Measurements from ENCODE around the gene OR51I2.

The OR51I2 gene, protein sequence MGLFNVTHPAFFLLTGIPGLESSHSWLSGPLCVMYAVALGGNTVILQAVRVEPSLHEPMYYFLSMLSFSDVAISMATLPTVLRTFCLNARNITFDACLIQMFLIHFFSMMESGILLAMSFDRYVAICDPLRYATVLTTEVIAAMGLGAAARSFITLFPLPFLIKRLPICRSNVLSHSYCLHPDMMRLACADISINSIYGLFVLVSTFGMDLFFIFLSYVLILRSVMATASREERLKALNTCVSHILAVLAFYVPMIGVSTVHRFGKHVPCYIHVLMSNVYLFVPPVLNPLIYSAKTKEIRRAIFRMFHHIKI

DNA sequence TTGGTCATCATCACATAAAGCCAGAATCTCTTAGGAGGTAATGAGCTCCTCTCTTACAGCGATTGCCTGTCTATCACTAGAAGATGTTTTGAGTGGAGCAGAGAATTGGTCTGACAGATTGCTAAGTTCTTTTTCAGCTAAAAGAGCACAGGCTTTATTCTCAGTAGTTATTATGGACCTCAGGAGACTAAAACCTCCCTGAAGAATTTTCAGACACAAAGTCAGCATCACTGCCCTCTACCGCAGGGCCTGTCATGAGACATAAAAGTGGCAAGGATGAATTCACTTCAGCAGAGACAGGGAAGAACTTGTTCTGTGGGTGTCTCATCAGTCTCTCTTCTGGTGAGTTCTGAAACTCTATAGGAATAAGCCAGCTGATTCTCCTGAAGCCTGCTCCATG lies at the start of gene OR51I2:
Gene OR51I2 (plus strand): TSS at position 301 of the 400 bp plus-strand sequence. CDS start 4,166 bp downstream, outside the sequence.
- DNase-seq (ENCODE audit: low spot score) = no peak

- DNase-seq (ENCODE audit: low spot score) = no peak
Observed at GRCh38 chr11:5405173-5405572, 44.0 kb upstream of the OR51I2 start.

DNA sequence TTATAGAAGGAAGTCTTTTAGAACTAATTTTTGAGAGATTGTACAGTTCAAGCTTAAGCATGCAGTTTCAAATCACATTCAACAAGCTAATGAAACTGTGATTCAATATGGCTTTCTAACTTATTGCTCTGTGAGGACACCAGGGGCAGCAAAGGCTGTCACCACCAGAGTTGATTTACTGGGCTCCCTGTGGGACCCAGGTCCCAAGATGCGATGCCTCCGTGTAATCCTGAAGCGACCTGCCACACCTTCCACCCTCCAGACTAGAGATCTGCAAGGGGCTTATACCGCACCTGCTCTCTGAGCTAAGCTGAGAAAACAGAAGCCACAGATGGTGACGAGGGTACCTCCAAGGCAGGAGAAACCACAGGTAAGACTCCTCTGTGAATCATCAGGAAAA lies 28.1 kb upstream of the OR51I2 start:
- DNase-seq (ENCODE audit: low spot score) = no peak

GRCh38 chr11:5421811-5422210 lies 27.3 kb upstream of the OR51I2 start, which contains the start of gene OR51Q1:
TSS of gene OR51Q1 (plus strand) at chr11:5422111. CDS start at chr11:5422201, 90 bp downstream.
- no peak for DNase-seq (ENCODE audit: low spot score)

GRCh38 chr11:5423131-5423530 lies 26.0 kb upstream of the OR51I2 start:
- no peak for DNase-seq (ENCODE audit: low spot score)

DNA sequence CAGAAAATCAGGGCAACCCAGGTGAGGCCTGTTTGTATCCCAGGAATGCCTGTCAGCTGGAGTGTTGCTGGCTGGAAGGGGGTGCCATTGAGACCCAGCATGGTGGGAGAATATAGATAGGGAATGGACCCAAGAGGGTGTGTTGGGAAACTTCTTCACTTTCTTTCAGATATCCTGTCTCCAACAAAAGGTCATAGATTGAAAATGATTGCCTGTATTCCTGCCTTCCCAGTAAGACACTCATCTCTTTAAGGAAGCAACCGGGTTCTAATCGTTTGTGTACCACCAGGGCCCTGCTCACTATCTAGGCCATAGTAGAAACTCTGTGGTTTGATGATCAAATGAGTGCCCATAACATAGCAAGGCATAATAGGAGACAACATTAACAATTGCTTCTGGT lies 7.7 kb upstream of the OR51I2 start, which contains the start of gene OR51I1:
Gene OR51I1 (minus strand): TSS at position 101 of the 400 bp plus-strand sequence. CDS start 0 bp downstream, at position 101.
- DNase-seq (ENCODE audit: low spot score) = no peak

- DNase-seq (ENCODE audit: low spot score) = no peak
Observed at GRCh38 chr11:5443835-5444393, 5.2 kb upstream of the OR51I2 start.

DNA sequence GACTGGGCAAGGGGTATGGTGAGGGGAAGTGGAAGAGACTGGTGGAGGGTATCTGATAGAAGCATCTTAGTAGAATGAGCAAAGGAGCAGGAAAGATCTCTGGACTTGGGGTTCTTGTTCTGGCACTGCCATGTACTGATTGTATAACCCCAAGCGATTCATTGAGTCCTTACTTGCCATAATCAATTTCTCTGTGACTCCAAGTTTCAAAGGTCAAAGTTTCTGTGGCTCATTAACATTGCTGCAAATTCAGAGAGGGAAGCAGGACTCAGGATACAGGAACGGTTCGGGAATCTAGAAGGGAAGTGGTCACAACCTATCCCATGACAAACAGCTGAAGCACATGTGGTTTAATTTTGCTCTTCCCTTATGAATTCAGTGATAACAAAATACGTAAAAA lies 309 bp downstream of the OR51I2 start:
- no peak for DNase-seq (ENCODE audit: low spot score)

- no peak for DNase-seq (ENCODE audit: low spot score)
Observed at GRCh38 chr11:5460983-5461621, 12.0 kb downstream of the OR51I2 start.

DNA sequence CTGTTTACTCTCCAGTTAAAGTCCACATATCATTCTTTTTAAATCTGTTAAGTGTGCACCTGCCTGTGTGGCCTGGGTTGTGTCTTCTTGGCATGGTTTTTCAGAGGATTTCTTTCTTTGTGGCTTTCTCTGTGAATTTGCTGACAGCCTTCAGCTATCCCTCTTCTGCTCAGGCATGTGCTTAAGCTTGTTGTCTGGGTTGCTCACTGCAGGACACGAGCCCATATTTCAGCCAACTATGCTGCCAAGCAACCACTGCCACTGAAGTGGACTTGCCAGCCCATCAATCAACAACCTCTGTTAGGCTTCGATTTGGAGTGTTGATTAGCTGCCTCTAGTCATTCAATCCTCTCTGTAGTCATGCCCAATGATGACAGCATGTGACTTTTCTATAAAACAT lies 18.4 kb downstream of the OR51I2 start:
- no peak for DNase-seq (ENCODE audit: low spot score)

GRCh38 chr11:5473921-5474320 lies 24.8 kb downstream of the OR51I2 start:
- DNase-seq (ENCODE audit: low spot score) = no peak

- DNase-seq (ENCODE audit: low spot score) = peak; percentile 54
Observed at GRCh38 chr11:5476186-5476819, 27.2 kb downstream of the OR51I2 start.

GRCh38 chr11:5486003-5486402 lies 36.9 kb downstream of the OR51I2 start:
- no peak for DNase-seq (ENCODE audit: low spot score)

DNA sequence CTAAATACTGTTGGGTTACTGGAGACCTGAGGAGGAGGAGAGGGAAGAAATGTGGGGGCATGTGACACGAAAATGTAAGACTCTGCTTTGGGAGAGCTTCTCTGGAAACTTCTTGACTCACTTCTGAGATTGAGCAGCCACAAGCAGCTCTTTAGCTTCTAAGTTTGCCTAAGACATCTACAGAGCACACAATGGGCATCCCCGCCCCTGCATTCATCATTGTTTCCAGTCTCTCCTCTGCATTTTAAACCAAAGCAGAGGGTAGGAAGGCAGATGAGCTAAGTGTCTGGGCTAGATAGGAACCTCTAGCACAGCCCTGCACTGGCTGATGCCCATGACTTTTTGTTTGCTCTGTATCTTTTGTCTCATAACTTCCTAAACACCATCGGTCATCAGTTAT lies 37.3 kb downstream of the OR51I2 start:
- DNase-seq (ENCODE audit: low spot score) = no peak

DNA sequence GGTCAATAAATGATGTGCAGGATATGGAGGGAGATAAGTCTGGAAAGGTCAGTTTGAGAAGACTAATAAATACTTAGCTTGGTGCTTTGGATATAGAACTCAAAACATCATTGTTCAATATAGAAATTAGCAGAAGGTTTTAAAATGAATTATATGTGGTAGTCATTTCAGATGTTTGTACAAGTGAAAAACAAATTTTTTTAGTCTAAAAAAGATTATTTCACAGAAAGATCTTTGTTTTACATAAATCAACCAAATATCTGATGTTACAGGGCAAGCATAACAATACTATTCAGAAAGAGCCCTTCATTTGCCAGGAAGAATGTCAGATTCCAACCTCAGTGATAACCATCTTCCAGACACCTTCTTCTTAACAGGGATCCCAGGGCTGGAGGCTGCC lies 39.3 kb downstream of the OR51I2 start, which contains the start of gene OR52D1:
Gene OR52D1 (plus strand): TSS at position 301 of the 400 bp plus-strand sequence. CDS start 22 bp downstream, at position 323.
- no peak for DNase-seq (ENCODE audit: low spot score)

- no peak for DNase-seq (ENCODE audit: low spot score)
Observed at GRCh38 chr11:5488798-5489399, 39.8 kb downstream of the OR51I2 start.

GRCh38 chr11:5489576-5490357 lies 40.6 kb downstream of the OR51I2 start:
- DNase-seq (ENCODE audit: low spot score) = peak; percentile 60

DNA sequence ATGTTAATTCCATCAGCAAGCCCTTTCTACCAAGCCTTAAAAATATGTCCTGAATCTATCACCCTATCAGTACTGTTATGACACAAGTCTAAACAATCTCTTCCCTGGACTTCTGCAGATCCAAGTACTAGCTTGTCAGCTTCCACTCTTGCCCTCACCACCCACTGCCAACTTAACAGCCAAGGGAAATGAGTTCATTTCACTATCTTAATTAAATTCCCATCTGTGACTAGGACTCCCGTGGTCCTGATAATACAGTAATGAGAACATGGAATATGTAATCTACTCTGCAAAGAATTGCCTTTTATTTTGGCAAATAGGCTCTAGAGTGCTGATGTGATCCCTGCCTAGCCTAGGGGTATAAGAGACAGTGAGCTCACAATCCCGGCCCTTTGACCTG lies 50.5 kb downstream of the OR51I2 start:
- no peak for DNase-seq (ENCODE audit: low spot score)

GRCh38 chr11:5500393-5500801 lies 51.3 kb downstream of the OR51I2 start:
- no peak for DNase-seq (ENCODE audit: low spot score)

DNA sequence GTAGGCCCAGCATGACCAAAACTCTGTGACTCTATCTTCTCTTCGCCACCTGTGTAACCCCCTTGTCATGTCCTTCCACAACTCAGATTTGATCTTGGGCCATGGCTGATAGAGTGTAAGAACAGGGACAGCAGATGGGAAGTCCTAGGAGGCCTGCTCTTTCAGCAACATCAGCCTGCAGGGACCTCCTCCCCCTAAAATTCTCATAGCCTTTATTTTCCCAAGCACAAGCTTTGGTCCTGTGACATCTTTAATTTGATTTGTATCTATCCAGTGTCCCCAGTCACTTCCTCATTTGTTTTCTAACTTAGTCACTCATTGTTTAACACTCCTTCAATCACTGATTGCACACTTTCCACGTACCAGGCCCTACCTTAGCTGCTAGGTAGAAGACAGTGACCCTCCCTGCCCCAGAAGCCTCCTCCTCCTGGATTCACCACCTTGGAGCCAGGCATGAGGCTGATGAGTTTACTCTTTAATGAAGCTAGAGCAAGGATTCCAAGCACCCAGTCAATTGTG lies 55.3 kb downstream of the OR51I2 start:
- peak; percentile 57 for DNase-seq (ENCODE audit: low spot score)

Measured in kidney tubule cell (primary cell).